ENCODE data around the gene MPZL1. TPM values are rescaled to one million over a fixed set of nuclear protein-coding genes. Genes with fewer than 3 reads are reported as not detected.

MPZL1 gene
- total RNA-seq = 127 and 133 TPM in 2 replicates
- long read RNA-seq, full-length matches to known transcripts = 11 of 49 reads
- long read RNA-seq, partial matches to known transcripts = 36 of 49 reads
- long read RNA-seq, other reads (novel, unspliced or antisense) = 2 of 49 reads

- H3K4me3 Mint-ChIP-seq (ENCODE audit: low read depth) = peak within 1 kb of the TSS; percentile 91
- no peaks in the 10 kb centered on the region for H3K9me3 Mint-ChIP-seq (ENCODE audit: low read depth)
- H3K4me1 Mint-ChIP-seq (ENCODE audit: low read depth) = peaks cover 50% of the 10 kb centered on the region
- peaks cover 5% of the 10 kb centered on the region for H3K27me3 Mint-ChIP-seq
- no peak for TF ChIP-seq CTCF (IDR thresholded peaks at IDR 0.05; ENCODE audit: unreplicated experiment)
- peak; percentile 96 for DNase-seq (ENCODE audit: low spot score, unreplicated experiment)
- H3K27ac Mint-ChIP-seq = peak within 1 kb of the TSS; percentile 95
- H3K36me3 Mint-ChIP-seq (ENCODE audit: insufficient read depth) = peaks cover 6% of the 10 kb centered on the region
Observed at GRCh38 chr1:167721617-167722151, at the start of gene MPZL1. Gene MPZL1 (plus strand): TSS chr1:167721982. CDS start chr1:167722152, 170 bp downstream.

GRCh38 chr1:167672831-167673230, 49.0 kb upstream of the MPZL1 start:
- DNase-seq (ENCODE audit: low spot score, unreplicated experiment) = no peak
- no peak for TF ChIP-seq CTCF (IDR thresholded peaks at IDR 0.05; ENCODE audit: unreplicated experiment)
- no peaks in the 10 kb centered on the region for H3K9me3 Mint-ChIP-seq (ENCODE audit: low read depth)
- no peak overlapping the region for H3K27ac Mint-ChIP-seq
- peaks cover 2% of the 10 kb centered on the region for H3K4me1 Mint-ChIP-seq (ENCODE audit: low read depth)
- no peak overlapping the region for H3K4me3 Mint-ChIP-seq (ENCODE audit: low read depth)
- H3K36me3 Mint-ChIP-seq (ENCODE audit: insufficient read depth) = no peaks in the 10 kb centered on the region
- H3K27me3 Mint-ChIP-seq = peaks cover 16% of the 10 kb centered on the region

GRCh38 chr1:167673265-167673664, 48.5 kb upstream of the MPZL1 start:
- DNase-seq (ENCODE audit: low spot score, unreplicated experiment) = no peak
- H3K27me3 Mint-ChIP-seq = peaks cover 16% of the 10 kb centered on the region
- H3K4me1 Mint-ChIP-seq (ENCODE audit: low read depth) = peaks cover 2% of the 10 kb centered on the region
- H3K4me3 Mint-ChIP-seq (ENCODE audit: low read depth) = no peak overlapping the region
- H3K9me3 Mint-ChIP-seq (ENCODE audit: low read depth) = no peaks in the 10 kb centered on the region
- no peak overlapping the region for H3K27ac Mint-ChIP-seq
- H3K36me3 Mint-ChIP-seq (ENCODE audit: insufficient read depth) = no peaks in the 10 kb centered on the region
- no peak for TF ChIP-seq CTCF (IDR thresholded peaks at IDR 0.05; ENCODE audit: unreplicated experiment)

- H3K27ac Mint-ChIP-seq = no peak overlapping the region
- no peaks in the 10 kb centered on the region for H3K9me3 Mint-ChIP-seq (ENCODE audit: low read depth)
- no peak for DNase-seq (ENCODE audit: low spot score, unreplicated experiment)
- peaks cover 16% of the 10 kb centered on the region for H3K27me3 Mint-ChIP-seq
- no peak overlapping the region for H3K4me3 Mint-ChIP-seq (ENCODE audit: low read depth)
- H3K4me1 Mint-ChIP-seq (ENCODE audit: low read depth) = peaks cover 2% of the 10 kb centered on the region
- TF ChIP-seq CTCF (IDR thresholded peaks at IDR 0.05; ENCODE audit: unreplicated experiment) = no peak
- no peaks in the 10 kb centered on the region for H3K36me3 Mint-ChIP-seq (ENCODE audit: insufficient read depth)
Observed at GRCh38 chr1:167674156-167674555, 47.6 kb upstream of the MPZL1 start.

GRCh38 chr1:167675440-167675839, 46.3 kb upstream of the MPZL1 start:
- no peak overlapping the region for H3K27ac Mint-ChIP-seq
- H3K27me3 Mint-ChIP-seq = peaks cover 16% of the 10 kb centered on the region
- no peak for DNase-seq (ENCODE audit: low spot score, unreplicated experiment)
- TF ChIP-seq CTCF (IDR thresholded peaks at IDR 0.05; ENCODE audit: unreplicated experiment) = no peak
- no peaks in the 10 kb centered on the region for H3K36me3 Mint-ChIP-seq (ENCODE audit: insufficient read depth)
- peaks cover 2% of the 10 kb centered on the region for H3K4me1 Mint-ChIP-seq (ENCODE audit: low read depth)
- H3K9me3 Mint-ChIP-seq (ENCODE audit: low read depth) = no peaks in the 10 kb centered on the region
- no peak overlapping the region for H3K4me3 Mint-ChIP-seq (ENCODE audit: low read depth)

Data from progenitor cell of endocrine pancreas (in vitro differentiated cells).